Anterior cingulate cortex (tissue), 58 donors: ENCODE measurements around the gene CD70.
"Not testable (repeated sequence)": the region's sequence is repeated elsewhere in the genome, so short reads cannot be mapped to it uniquely, and the experiment has no call there.

Experiments used
- DNase-seq, 58 donors: peaks; one replicate each; lab custom pipeline; 2025; lab: John Stamatoyannopoulos, UW

CD70 gene

DNA sequence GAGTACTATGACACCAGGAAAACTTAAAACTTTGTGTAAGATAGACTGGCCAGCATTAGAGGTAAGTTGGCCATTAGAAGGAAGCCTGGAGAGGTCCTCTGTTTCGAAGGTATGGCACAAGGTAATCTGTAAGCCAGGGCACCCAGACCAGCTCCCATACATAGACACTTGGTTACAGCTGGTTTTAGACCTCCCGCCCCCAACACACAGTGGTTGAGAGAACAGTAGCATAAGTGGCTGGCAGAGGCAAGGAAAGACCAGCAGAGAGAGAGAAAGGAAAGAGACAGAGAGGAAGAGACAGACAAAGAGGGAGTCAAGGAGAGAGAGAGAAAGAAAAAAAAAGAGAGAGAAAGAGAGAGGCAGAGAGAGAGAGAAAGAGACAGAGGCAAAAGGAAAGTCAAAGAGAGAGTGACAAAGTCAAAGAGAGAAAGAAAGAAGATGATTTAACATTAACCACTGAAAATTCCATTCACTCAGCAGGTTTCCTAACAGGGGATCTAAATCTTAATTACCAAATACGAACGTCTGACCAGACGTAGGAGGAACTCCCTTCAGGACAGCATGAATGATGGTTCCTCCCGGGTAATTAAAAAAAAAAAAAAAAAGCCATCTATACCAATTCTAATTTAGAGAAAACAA is 7.4 kb upstream of the CD70 start:
- not testable (repeated sequence) for DNase-seq

DNA sequence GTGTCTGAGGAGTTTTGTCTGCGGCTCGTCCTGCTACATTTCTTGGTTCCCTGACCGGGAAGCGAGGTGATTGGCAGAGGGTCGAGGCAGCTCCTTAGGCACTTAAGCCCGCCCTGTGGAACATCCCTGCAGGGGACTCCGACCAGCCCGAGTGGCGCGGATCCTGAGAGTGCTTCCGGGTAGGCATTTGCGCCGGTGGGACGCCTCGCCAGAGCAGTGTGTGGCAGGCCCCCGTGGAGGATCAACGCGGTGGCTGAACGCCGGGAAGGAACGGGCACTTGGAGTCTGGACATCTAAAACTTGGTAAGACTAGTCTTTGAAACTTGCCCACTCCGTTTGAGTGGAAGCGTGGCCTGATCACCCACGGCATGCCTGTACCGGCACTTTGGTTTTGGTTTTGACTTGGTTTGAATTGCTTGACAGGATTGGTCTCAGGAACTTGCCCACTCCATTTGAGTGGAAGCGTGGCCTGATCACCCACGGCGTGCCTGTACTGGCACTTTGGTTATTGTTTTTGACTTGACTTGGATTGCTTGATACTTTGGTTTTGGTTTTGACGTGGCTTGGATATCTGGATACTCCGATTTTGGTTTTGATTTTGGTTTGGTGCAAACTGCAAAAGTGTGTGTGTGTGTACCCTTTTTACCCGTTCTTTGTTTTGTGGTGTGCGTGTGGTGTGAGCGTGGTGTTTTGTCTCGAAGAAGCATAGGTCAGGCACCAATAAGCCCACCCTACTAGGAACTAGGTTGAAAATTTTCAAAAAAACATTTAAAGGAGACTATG is 6.7 kb upstream of the CD70 start:
- DNase-seq = not testable (repeated sequence)

DNA sequence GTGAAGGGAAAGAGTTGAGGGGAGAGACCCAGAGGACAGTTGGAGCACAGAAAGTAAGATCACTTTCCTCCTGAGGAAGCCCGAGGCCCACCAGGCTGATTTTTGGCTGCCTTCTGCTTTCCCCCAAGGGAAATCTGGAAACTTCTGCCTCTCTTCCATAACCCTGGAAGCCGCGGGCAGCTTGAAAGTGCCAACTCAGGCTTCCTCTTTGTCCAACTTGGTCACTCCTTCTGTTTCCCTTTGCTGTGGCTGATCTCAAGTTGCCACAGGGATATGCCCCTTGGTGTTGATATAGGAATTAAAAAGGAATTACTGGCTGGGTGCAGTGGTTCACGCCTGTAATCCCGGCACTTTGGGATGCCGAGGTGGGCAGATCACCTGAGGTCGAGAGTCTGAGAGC is 5.7 kb upstream of the CD70 start:
- DNase-seq = no peak

DNA sequence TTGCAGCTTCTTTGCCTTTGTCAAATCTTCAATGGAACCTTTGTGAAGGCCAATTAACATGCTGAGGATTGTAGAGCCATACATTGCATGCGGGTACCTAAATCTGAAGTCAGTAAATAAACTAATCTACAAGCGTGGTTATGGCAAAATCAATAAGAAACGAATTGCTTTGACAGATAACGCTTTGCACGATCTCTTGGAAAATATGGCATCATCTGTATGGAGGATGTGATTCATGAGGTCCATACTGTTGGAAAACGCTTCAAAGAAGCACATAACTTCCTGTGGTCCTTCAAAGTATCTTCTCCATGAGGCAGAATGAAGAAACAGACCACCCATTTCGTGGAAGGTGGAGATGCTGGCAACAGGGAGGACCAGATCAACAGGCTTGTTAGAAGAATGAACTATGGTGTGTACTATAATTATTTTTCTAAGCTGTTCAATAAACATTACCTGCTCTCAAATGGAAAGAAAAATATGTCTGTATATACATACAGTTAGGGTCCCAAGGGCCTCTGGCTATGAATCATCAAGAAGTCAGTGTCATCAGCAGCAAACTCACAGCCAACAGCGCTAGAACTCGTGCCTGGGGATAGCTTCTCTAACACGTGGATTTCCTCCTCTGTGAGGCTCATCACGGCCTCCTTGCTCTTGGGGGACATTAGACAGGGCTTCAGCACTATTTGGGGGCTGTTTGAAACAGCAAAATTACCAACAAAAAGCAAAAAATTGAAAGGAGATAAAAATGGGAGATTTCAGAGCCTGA is 2.9 kb upstream of the CD70 start:
- DNase-seq = no peak

DNA sequence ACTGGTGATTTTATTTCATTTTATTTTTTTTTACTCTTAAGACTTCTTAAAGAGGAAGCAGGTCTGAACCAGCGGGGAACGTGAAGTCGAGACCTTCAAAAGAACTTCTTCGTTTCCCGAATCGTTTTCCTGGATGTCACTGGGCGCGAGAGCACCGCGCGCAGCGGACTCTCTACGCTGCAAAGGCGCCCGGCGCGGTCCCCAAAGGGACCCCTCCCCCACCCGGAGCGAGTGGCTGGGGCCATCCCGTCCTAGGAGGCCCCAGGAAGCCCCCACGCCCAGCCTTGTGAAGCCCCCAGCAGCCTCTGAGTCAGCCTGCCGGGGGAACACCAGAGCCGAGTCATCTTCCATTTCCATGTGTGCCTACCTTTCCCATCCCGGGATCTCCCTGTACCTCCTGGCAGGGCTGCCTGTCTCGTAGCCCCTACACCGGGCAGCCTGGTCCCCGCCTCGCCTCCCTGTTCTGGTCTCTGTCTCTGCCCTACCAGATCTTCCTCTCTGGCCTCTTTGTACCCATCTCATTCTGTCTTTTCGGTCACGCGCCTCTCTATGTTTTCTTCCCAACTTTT is 608 bp downstream of the CD70 start:
- DNase-seq = no peak

DNA sequence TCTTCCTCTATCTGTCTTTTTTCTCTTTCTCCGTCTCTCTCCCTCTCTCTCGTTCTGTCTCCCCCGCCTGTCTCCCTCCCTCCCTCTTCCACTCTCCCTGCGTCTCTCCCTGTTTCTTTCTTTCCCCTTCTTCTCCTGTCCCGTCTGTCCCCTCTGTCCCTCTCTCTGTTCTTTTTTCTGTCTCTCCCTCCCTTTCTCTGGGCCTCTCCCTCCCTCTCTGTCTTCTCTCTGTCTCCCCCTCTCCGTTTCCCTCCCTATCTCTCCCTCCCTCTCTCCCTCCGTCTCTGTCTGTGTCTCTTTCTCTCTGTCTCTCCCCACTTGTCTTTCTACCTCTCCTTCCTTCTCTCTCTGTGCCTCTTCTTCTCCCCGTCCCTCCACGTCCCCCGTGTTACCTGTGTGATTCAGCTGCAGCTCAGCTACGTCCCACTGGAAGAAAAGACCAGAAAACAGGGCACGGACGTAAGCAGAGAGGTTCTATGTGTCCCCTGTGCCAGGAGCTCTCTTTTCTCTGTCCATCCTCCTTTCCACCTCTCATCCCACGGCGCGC is 1.2 kb downstream of the CD70 start:
- no peak for DNase-seq

DNA sequence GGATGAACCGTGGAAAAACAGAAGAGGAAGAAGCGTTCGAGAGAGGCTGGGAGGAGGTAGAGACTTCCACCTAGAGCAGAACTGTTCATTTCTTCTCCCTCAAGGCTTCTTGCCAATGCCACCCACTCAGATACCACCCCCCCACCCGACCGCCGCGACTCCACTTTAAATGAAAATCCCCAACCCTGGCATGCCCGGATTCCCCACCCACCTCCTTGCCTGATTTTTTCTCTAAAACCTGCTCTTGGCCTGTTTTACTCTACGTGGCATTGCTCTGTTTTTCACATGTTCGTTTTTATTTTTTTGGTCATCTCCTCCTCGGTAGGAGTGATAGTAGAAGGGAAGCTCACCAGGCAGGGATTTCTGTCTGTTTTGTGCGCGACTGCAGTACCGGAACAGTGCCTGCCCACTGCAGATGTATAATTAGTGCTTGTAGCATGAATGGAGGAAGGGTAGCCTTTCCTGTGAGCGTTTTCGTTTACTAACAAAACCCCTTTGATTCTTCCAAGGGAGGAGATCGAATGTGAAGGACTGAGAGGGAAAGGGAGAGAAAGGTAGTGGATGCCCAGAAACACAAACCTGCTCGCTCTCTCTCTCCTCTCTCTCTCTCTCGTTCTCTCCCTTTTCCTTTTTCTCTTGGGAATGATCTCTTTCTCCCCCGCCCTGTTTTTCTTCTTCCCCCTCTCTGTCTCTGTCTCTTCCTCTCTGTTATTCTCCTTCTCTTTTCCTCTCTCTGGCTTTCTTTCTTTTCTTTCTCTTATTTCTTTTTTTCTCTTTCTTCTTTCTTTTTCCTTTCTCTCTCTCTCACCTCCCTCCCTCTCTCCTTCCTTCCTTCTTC is 2.2 kb downstream of the CD70 start:
- DNase-seq = no peak

DNA sequence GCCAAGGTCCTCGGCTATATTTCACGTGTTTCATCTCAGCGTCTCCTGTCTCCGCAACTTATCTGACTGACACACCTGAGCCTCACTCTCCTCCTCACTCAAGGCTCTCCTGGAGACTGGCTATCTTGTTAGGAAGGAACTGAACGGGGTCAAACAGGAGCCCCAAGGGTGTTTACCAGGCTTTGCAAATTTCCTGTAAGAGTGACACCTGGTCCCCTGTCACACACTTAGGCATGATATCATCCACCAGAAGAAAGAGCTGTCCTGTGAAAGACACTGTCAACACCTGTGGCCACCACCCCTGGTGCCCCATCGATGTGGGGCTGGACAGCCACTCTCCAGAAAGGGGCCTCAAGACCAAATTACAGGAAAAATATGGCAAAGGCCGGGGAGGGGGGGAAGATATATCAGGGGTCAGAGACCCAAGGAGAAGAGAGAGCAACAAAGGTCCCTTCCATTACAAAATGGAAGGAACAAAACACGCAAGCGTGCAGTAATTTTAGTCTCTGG is 2.9 kb downstream of the CD70 start:
- DNase-seq = no peak

DNA sequence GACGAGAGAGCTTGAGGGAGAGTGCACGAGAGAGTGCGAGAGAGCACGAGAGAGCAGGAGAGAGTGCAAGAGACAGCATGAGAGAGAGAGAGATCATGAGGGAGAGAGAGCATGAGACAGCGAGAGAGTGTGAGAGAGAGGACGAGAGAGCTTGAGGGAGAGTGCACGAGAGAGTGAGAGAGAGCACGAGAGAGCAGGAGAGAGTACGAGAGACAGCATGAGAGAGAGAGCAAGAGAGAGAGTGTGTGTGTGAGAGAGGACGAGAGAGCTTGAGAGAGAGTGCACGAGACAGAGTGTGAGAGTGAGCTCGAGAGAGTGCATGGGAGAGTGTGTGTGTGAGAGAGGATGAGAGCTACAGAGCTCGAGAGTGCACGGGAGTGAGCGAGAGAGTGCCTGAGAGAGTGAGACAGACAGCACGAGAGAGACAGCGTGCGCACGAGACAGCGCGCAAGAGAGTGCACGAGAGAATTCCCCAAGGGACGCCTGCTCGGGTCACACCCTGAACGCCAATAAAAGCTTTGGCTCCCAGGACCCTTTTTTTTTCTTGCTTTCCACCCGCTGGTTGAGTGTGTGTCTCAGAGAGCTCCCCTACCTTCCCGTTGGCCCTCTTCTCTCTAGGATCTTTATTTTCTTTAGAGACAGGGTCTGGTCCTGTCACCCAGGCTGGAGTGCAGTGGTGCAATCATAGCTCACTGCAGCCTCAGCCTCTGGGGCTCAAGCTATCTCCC is 3.7 kb downstream of the CD70 start:
- DNase-seq = no peak

DNA sequence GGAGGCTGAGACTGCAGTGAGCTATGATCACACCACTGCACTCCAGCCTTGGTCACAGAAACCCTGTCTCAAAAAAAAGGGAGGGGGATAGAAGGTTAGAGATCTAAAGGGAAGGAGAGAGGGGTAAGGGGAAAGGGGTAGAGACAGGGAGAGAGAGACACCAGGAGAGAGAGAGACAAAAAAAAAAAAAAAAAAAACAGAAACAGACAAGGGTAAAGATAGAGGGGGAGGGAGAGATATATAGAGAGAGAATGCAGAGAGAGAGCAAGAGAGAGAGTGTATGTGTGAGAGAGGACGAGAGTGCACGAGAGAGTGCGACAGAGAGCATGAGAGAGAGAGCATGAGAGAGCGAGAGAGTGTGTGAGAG is 4.2 kb downstream of the CD70 start:
- no peak for DNase-seq

DNA sequence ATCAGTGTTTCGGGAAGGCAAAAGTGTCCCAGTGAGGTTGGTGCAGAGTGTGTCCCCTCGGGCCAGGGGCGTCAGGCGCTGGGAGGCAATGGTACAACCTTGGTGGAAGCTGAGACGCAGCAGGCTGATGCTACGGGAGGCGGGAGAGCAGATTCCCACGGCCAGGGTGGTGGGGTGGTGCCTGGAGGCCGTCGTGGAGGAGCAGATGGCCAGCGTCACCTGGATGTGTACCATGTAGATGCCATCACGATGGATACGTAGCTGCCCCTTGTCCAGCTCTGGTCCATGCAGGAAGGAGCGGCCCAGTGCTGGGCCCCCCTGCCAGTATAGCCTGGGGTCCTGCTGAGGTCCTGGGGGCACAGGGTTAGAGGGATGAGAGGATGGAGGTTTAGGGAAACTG is 4.9 kb downstream of the CD70 start:
- DNase-seq = no peak

DNA sequence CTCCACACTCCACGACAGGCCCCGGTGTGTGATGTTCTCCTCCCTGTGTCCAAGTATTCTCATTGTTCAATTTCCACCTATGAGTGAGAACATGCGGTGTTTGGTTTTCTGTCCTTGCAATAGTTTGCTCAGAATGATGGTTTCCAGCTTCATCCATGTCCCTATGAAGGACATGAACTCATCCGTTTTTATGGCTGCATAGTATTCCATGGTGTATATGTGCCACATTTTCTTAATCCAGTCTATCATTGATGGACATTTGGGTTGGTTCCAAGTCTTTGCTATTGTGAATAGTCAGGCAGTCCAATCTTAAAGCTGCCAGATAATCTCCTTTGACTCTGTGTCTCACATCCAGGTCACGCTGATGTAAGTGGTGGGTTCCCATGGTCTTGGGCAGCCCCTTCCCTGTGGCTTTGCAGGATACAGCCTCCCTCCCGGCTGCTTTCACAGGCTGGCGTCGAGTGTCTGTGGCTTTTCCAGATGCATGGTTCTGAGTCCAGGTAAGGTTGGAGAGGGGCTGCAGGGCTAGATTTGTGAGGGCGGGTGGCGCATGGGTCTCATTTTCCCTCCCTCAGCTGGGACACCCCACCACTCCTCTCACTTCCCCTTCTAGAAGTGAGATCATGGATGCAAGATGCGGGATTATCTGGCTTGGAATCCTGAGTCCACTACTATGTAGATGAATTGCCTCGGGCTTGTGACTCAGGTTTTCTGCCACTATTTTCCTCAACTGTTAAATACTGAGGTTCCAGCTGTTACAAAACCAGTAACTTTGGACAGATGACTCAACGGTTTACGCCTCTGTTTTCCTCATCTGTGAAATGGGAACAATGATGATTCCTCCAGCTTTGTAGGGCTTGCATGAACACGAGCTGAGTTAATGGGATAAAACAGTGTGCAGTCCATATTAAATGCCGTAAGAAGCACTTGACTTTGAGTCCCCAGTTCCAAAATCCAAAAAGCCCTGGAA is 8.2 kb downstream of the CD70 start:
- DNase-seq = not testable (repeated sequence)

DNA sequence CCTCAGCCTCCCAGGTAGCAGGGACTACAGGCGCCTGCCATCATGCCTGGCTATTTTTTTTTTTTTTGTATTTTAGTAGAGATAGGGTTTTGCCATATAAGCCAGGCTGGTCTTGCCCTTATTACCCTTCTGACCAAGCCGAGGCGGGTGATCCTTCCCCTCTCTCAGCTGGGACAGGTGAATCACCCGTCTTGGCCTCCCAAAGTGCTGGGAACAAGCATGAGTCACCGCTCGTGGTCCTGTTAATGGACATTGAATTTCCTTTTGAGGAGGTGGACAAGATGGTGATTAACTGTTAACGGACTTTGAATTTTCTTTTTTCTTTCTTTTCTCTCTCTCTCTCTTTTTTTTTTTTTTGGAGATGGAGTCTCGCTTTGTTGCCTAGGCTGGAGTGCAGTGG is 10.6 kb downstream of the CD70 start:
- no peak for DNase-seq

DNA sequence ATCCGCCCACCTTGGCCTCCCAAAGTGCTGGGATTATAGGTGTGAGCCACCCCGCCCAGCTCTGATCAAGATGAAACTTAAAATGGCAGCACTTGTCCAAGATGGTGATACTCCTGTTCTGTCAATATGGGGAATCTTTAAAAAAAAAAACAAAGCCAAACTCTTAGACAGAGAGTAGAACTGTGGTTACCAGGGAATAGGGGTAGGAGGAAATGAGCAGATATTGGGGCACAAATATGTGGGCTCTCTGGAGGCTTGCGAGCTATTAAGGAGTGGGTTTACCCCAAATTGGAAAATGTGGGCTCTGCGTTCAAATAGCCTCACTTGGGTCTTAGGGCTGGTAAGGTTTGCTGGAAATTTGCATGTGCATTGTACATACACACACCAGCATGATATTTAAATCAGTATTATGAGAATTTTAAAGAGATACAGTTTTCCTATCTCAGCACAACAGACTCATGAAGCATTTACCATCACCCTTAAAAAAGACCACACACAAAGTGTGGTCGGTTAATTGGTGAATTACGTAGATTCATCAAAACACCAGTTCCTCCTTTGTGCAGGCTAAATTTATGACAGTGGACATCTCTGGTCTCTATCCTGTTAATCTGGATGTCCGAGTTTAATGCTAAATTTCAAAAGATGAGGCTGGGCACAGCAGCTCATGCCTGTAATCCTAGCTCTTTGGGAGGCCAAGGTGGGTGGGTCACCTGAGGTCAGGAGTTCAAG is 11.3 kb downstream of the CD70 start:
- DNase-seq = no peak

DNA sequence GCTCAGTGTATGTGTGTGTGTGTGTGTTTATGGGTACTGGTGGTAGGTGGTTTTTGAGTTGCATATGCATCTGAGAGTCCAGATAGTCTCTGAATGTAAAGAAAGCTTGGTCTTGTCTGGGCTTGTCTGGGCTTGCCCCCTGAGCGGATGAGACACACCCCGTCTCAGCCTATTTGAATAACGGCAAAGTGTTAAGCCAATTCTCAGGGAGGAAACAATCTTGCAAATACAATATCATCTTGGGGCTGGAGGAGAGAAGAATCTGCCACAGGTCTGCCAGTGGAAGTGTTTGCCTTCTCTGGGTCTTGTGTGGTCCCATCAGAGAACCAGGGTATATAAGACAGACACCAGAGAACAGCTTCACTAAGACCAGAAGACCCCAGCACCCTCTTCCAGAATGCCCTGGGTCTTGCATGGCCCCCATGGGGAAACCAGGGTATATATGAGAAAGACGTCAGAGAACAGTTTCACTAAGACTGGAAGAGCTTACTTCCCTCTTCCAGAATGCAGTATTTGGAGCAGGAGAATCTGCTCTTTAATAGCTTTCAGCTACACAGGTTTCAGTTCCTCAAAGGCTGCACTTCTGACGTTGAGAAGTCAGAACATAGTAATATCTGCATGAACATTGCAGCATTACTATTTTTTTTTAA is 13.3 kb downstream of the CD70 start:
- DNase-seq = peak in 2 of 58 donors; percentile 8 to 27

DNA sequence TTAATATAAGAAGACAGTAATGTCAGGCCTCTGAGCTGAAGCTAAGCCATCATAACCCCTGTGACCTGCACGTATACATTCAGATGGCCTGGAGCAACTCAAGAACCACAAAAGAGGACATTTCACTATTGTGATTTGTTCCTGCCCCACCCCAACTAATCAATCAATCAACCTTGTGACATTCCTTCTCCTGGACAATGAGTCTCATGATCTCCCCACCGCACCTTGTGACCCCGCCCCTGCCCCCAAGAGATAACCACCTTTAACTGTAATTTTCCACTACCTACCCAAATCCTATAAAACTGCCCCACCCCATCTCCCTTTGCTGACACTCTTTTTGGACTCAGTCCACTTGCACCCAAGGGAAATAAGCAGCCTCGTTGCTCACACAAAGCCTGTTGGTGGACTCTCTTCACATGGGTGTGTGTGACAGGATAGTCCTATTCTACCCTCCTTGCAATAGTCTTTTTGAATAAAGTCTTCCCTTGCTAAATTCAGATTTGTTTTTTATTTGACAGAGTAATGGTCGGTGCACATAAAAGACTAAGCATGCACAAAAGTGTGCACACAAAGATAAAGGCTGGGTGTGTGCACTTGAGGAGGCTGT is 14.0 kb downstream of the CD70 start:
- no peak for DNase-seq
